GM21529 (cell line): Measurements from ENCODE around the gene GRHPR.
"Not testable (repeated sequence)": the region's sequence is repeated elsewhere in the genome, so short reads cannot be mapped to it uniquely, and the experiment has no call there.

Experiments
- ATAC-seq: cut with Tn5 transposase; IDR thresholded peaks from one replicate; pipeline ENCODE4 v1.9.1; 2021; ENCODE audit not compliant: unreplicated experiment

GRHPR gene

GRCh38 chr9:37422289-37423104 lies at the start of gene GRHPR:
TSS of gene GRHPR (plus strand) at chr9:37422696. CDS start at chr9:37422751, 55 bp downstream.
- peak; percentile 96 for ATAC-seq

- no peak for ATAC-seq
Measured at GRCh38 chr9:37372839-37373238, 49.7 kb upstream of the GRHPR start.

GRCh38 chr9:37373621-37374020 lies 48.9 kb upstream of the GRHPR start:
- no peak for ATAC-seq

GRCh38 chr9:37374892-37375291 lies 47.6 kb upstream of the GRHPR start:
- ATAC-seq = peak; percentile 41

DNA sequence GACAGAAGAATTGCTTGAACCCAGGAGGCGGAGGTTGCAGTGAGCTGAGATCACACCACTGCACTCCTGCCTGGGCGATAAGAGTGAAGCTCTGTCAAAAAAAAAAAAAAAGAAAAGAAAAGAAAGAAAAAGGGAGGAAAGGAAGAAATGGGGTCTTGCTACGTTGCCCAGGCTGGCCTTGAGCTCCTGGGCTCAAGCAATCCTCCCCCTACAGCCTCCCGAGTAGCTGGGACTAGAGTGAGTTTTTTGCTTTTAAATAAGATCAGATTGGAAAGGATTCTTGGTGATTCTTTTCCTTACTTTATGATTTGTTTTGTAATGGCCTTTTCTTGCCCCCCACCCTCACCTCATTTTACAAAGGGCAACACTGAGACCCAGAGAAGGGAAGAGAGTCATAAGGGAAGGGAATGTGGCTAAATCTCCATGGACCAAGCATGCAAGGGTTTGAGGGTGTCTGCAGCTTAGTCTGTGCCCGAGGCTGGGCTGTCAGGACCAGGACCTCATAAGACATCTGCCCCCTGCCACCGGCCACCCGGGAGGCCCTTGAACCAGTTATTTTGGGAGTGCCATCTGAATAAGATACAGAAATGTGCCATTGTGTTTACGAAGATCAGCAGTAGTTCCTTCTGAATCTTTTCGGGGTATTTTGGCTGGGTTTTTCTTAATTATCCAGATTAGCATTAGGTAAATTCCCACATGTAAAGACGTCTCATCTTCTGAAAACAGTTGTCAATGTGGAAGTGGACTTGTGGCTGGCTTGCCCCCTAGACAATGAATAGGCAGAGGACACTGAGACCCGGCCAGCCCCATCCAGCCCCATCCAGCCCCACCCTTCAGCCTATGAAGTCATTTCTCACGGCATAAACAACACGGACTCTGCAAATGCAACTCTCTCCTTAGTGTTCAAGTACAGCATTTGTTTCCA lies 44.5 kb upstream of the GRHPR start:
- ATAC-seq = no peak

DNA sequence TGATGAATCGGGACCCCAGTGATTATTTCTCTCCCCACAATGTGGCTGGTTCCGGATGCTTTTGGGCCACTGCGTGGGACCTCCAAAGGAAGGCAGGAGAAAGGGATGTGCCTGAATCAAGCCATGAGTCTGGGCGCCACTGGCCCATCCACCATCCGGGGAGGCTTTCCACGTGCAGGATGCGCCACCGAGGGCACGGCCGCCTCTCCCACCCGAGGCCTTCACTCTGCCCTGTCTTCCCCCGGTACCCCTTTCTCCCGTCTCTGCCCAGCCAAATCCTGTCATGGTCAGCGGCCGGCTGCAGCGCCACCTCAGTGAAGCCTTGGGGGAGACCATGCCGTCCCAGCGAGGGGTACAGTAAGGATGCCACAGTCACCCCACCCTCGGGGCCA lies 43.9 kb upstream of the GRHPR start:
- no peak for ATAC-seq

- no peak for ATAC-seq
Measured at GRCh38 chr9:37379835-37380234, 42.7 kb upstream of the GRHPR start.

GRCh38 chr9:37380570-37380969 lies 41.9 kb upstream of the GRHPR start:
- ATAC-seq = no peak

- ATAC-seq = no peak
Measured at GRCh38 chr9:37381094-37381741, 41.3 kb upstream of the GRHPR start.

GRCh38 chr9:37382161-37382981 lies 40.1 kb upstream of the GRHPR start:
- ATAC-seq = peak; percentile 43

GRCh38 chr9:37382982-37383357 lies 39.5 kb upstream of the GRHPR start:
- peak; percentile 13 for ATAC-seq

GRCh38 chr9:37383393-37383792 lies 39.1 kb upstream of the GRHPR start:
- ATAC-seq = no peak

- ATAC-seq = no peak
Measured at GRCh38 chr9:37383876-37384746, 38.4 kb upstream of the GRHPR start.

GRCh38 chr9:37385286-37385685 lies 37.2 kb upstream of the GRHPR start:
- no peak for ATAC-seq

GRCh38 chr9:37386988-37387387 lies 35.5 kb upstream of the GRHPR start:
- ATAC-seq = no peak

DNA sequence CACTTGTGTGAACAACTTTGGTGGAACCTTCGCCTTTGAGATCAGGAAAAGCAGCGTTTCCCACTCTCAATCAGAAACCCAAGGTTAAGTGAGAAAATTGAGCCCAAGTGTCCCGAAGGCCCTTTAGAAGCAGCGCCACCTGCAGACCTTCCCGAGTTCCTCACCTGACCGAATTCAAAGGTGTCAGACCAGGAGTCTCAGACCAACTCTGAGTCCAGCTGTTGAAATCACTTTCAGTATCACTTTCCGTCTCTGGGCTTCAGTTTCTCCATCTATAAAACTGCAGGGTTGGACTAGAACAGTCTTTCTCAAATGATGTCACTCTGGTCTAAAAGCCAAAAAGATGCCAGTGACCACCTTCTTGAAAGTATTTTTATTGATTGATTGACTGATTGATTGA lies 31.7 kb upstream of the GRHPR start:
- ATAC-seq = peak; percentile 92

DNA sequence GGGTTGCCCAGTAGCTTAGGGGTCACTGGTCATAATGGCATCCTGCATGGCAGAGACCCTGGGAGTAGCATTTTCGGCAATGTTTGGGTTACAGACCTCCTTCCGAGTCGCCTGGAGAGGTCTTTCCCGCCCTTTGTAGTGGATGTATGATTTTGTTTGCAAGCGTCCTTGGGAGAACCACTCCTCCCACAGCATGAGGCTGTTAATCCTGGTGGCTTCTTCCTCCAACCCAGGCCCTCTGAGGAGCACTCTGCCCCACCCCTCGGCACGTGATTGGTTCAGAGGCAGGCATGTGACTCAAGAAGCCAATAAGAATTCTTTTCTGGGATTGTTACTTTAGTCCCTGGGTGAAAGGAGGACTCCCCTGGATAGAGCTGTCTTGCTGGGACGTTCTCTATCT lies 30.2 kb upstream of the GRHPR start:
- no peak for ATAC-seq

GRCh38 chr9:37395229-37395628 lies 27.3 kb upstream of the GRHPR start:
- no peak for ATAC-seq

DNA sequence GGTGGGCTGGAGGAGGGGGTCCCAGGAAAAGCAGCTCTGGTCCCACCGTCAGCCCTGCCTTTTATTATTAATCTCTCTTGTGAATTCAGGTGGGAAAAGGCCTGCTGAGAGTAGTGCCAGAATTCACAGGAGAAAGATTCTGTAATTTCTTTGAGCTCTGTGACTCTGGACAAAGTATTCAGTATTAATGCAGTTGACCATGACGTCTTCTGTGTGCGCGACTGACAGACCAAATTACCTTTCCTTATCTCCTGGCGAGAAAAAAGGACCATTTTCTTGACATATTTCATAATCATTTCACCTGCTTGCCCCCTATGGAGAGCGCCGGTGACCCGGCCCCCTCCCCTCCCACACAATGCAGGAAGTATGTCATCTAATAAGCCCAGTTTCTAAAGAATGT lies 26.8 kb upstream of the GRHPR start:
- no peak for ATAC-seq

DNA sequence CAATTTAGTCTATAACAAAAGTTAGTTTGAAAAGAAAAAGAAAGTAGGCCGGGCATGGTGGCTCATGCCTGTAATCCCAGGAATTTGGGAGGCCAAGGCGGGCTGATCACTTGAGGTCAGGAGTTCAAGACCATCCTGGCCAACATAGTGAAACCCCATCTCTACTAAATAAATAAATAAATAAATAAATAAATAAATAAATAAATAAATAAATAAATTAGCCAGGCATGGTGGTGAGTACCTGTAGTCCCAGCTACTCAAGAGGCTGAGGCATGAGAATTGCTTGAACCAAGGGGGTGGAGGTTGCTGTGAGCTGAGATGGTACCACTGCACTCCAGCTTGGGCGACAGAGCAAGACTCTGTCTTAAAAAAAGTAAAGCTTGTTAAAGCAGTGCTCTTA lies 24.5 kb upstream of the GRHPR start:
- ATAC-seq = not testable (repeated sequence)
